GM20431 (cell line): ENCODE results near the gene EML5.

Experiments used
- in situ Hi-C: fragments of 300-500 bp; cut with MseI, MboI; formaldehyde crosslinking; loops from one replicate; pipeline ENCODE4 v1.15.0; 2020; ENCODE audit warnings: low sequenced_read_pairs; ENCODE audit not compliant: unreplicated experiment

The EML5 gene

GRCh38 chr14:88628033-88628432 lies 164.7 kb downstream of the EML5 start:
- in situ Hi-C loops = no loop called here

- in situ Hi-C loops = no loop called here
Measured at GRCh38 chr14:88625671-88626070, 167.1 kb downstream of the EML5 start.

- in situ Hi-C loops = no loop called here
Measured at GRCh38 chr14:88621100-88621499, 171.7 kb downstream of the EML5 start.

GRCh38 chr14:88618476-88618875 lies 174.3 kb downstream of the EML5 start:
- in situ Hi-C loops = no loop called here

GRCh38 chr14:88617479-88617878 lies 175.3 kb downstream of the EML5 start:
- in situ Hi-C loops = no loop called here

DNA sequence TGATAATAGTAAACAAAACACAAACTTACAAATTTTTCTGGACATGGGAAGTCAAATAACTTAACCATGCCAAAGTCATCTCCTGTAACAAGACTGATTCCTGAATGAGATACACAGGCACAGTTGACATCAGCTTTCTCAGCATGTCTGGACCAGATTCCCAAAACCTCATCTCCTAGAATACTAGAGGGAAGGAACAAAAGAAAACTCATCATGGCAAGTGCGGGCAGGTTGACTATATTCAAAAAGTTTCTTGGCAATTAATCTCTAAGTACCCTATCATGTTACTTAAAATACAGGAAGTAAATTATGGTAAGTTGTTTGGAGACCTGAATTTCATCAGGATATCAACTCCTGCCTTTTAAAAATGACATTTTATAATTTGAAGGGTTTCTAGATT lies 176.1 kb downstream of the EML5 start:
- in situ Hi-C loops = no loop called here

GRCh38 chr14:88614218-88614907 lies 178.4 kb downstream of the EML5 start:
- in situ Hi-C loops = no loop called here

DNA sequence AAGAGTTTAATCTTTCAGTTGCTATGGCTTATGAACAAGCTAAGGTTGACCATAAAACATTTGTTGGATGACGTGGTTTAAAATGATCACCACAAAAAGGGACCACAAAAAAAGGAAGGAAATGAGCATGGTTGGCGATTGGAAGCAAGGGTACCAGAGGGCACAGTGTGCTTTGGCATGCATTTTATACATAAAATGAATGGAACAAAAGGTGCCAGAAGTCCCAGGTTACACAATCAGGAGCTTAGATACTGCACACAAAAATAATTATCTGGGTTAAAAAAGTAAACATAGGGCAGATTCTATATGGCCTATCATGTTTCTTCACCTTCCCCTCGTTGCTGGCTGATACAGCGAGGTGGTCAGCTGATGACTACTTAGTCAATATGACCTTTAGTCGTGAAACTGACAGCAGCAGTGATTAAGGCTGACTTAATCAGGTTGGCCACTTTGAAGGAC lies 179.2 kb downstream of the EML5 start:
- in situ Hi-C loops = no loop called here

DNA sequence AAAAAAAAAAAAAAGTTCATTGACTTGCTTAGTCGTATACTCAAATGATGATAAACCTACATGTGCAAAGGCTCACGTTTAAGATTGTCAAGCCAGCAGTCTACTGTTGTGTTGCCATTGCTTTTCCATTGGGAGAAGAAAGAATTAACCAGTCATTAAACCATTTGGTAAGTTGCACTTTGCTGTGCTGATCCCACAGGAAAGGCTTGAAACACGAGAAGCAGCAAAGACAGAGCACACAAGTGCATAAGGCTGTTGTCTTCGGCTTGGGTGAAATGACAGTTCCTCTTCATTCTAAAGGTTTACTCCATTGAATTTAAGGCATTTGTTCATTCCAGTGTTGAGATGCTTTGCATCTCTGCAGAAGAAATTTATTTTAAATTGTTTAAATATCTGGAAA lies 179.8 kb downstream of the EML5 start:
- in situ Hi-C loops = no loop called here

DNA sequence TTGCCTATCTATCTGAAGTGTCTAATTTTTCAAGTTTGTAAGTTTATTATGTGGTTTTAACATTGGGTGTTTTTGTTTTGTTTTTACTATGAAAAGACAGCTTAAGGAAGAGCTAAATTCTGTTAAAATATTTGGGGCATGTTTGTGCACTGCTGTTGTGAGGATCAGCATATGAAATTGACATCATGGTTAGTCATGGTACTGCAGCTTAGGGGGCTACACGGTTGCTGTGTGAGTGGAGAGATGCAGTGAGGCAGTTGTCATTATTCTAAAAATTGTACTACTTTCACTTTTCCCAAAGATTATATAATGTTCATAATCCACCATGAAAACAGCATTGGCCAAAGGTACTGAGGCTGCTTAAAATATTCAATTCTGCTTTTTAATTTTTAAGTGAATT lies 180.9 kb downstream of the EML5 start:
- in situ Hi-C loops = no loop called here

GRCh38 chr14:88607829-88608228 lies 184.9 kb downstream of the EML5 start:
- in situ Hi-C loops = no loop called here

DNA sequence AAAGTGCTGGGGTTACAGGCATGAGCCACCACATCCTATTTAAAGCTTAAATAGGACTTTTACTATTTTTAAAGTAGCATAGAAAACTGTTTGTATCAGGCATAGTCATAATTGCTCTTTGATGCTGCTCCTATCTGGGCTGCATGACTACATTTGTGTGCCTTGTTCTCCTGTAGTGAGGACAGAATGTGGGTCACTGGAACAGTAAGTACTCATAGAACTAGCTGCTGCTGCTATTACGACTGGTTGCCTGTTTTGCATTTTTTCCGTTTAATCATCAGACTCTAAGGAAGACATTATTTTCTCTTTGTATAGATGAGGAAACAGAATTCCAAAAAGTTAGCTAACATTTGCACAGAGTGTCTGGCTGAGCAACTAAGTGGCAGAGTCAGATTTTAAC lies 187.2 kb downstream of the EML5 start:
- in situ Hi-C loops = no loop called here

- in situ Hi-C loops = no loop called here
Measured at GRCh38 chr14:88604212-88604611, 188.5 kb downstream of the EML5 start.

DNA sequence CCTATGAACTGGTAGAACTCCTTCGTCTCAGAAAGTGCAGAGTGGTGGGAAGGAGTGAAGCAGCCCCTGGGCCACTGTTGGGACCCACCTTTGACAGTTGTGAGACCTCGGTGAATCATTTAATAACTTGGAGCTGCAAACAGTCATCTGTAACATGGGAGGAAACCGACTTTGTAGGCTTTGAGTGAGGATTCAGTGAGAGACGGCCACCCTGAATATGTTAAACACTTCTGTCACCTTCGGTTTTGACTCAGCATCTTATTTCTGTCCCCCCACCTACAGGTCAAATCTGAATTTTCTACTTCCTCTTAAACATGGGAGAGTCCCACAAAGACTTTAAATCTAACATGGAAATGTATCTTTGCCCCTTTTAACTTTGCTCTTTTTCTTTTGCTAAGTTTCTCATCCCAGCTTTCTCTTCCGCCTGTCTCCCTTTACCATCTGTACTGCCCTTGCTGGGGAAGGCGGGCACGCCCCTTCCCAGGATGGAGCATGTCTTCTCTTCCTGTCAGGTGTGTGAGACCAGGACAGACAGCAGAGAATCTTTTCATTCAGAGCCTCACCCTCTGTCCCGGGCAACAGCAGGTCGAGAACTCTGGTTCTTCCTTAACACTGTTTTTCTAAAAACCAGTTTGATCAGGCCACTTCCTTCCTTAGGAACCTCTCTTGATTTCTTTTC lies 192.9 kb downstream of the EML5 start:
- in situ Hi-C loops = no loop called here

DNA sequence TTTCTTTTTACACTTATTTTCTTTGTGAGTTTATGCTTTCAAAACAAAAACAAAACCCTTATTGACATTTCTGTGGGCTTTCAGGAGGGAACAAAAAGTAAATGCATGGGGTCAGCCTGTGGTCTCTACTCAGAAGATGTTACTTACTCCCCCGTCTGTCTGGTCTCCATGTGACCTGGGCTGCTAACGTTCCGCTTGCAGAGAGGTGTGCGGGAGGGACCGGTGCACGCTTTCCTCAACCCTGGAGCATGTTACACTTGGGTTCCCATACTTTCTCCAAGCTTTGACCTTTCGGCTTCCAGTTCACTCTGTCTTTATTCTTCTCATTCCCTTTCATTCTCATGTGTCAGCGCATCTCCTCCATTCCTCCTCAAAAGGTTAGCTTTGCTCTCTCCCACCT lies 193.4 kb downstream of the EML5 start:
- in situ Hi-C loops = no loop called here

- in situ Hi-C loops = no loop called here
Measured at GRCh38 chr14:88598097-88598675, 194.6 kb downstream of the EML5 start.

DNA sequence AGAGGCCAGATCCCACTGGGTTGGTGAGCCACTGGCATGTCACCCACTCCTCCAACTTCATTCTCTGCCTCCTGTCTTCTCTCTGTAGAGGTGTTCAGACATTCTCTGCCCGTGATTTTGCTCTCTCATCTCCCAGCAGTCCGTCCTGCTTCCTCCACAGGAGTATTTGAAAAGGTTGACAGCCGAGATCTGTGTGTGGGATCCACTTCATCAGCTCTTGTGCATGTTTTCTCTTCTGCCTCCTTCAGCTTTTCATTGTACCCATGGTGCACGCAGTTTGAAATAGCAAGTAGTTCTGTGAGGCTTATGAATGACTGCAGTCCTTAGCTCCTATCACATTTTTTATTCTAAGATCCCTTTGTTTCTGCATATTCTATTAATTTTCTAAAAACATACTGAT lies 195.2 kb downstream of the EML5 start:
- in situ Hi-C loops = no loop called here

DNA sequence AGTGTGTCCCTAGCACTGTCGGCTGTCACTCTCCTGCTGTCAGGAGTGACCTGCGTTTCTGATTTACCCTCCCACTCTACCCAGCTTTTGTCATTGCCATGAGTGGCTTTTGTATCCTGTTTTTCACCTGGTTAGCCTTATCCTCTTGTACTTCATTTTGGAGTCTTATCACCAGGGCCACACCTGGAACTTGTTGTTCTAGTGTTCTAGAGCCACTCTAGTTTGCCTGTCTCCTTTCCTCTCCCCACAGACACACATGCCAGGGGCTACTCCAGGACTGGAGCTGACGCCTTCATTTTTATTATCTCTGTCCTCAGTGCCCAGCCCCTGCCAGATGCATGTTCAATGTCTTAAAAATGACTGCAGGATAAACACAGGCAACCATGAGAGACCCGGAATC lies 195.7 kb downstream of the EML5 start:
- in situ Hi-C loops = no loop called here

DNA sequence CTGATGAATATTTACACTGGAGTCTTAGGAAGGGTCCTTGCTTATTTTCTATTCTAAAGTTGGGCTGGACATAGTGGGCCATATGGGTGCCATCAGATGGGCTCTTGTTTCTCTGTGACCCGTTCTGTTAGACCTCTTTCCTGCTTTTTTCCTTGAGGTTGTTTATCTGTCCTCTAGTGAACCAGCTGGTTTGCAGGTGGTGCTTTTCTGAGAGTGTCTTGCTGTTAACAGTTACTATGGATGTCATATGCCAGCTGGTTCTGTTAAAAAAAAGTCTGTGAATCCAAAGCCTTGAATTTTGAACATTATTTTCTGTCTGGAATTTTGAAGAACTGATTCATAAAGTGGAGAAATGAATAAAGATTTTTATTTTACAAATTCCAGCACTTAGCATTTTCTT lies 200.7 kb downstream of the EML5 start:
- in situ Hi-C loops = no loop called here

DNA sequence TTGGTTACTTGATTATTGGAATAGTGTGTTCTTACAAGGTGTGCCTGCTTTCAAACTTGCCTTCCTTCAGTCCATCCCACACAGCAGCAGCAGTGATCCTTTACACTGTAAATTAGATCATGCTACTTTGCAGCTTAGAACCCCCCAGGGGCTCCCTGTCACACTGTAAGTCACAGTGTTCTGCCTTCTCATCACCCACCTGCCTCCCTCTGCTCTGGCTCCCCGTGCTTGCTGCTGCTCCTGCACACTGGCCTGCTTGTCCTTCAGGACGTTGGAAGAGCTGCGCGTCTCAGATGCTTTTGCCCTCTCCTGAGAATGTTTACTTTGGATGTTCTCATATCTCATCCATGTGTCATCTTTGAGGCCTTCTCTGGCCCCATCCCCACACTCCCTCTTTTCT lies 202.6 kb downstream of the EML5 start:
- in situ Hi-C loops = no loop called here

GRCh38 chr14:88588081-88588480 lies 204.7 kb downstream of the EML5 start:
- in situ Hi-C loops = no loop called here

- in situ Hi-C loops = no loop called here
Measured at GRCh38 chr14:88584451-88584850, 208.3 kb downstream of the EML5 start.
